Measurements from ENCODE around the gene KCNQ1. TPM values are rescaled to one million over a fixed set of nuclear protein-coding genes. Genes with fewer than 3 reads are reported as not detected.

KCNQ1 gene
- total and polyA plus RNA-seq, 2 of the 13 experiments (the other 11 are each of a cell fraction or from before 2014, with no cell fraction given): 0.02 to 0.08 TPM

DNA sequence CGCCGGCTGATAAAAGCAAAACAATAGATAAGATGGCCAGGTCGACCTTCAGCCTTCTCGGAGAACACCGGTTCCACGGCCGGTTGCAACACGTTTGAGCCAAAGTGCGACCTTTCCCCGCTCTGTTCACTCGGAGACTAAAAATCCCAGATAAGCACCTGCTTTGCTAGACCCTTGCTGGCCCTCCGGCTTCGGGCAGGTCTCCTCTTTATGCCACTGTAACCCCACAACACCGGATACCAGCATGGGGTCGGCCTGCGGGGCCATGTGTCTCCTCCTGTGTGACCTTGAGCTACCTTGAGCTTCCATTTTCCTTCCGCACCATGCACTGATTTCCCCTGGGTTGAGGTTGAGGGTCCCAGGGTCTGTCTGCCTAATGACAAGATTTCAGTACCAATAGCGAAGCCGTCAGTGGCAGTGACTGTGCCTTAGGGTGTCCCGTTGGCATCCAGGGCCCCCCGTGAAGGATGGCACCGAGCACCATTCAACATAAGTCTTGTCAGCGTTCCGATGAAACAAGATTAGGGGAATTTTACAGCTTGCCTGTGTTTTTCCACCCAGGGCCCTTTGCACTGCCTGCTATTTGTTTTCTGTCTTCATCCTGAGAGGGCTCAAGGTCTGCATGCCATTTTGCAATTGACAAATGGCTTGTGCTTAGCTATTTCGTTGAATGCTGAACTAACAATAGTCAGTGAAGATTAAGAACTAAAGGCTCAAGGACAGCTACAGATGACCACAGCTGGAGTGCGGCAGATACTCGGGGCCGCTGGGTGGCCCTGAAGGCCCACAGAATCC is 118.6 kb downstream of the KCNQ1 start (continued):
- TF ChIP-seq EHMT2 (IDR thresholded peaks at IDR 0.05; ENCODE audit: borderline replicate concordance, low read depth, low read length) (no peak), MIER3 (CRISPR knock-in tag; IDR thresholded peaks at IDR 0.05; ENCODE audit: borderline replicate concordance) (peak; percentile 59; the same call in 1 of the 2 replicates), MIER2 (CRISPR knock-in tag; IDR thresholded peaks at IDR 0.05) (peak; percentile 38; the same call in 1 of the 2 replicates), ZNF567 (CRISPR knock-in tag; IDR thresholded peaks at IDR 0.05; ENCODE audit: borderline replicate concordance) (0 out of 2 replicates have a peak, but pooled peaks have one; percentile 39), ZNF543 (CRISPR knock-in tag; IDR thresholded peaks at IDR 0.05) (no peak), MAF1 (CRISPR knock-in tag; IDR thresholded peaks at IDR 0.05; ENCODE audit: borderline replicate concordance) (no peak), KDM5B (CRISPR knock-in tag; IDR thresholded peaks at IDR 0.05; ENCODE audit: borderline replicate concordance) (peak; percentile 74; the same call in 1 of the 2 replicates), ARNT2 (CRISPR knock-in tag; IDR thresholded peaks at IDR 0.05; ENCODE audit: low read depth) (no peak), THAP11 (CRISPR knock-in tag; IDR thresholded peaks at IDR 0.05) (peak; percentile 59; the same call in 1 of the 2 replicates), SMYD3 (CRISPR knock-in tag; IDR thresholded peaks at IDR 0.05) (peak; percentile 27; the same call in 1 of the 2 replicates), ZNF292 (CRISPR knock-in tag; IDR thresholded peaks at IDR 0.05; ENCODE audit: borderline replicate concordance, low read depth) (peak; percentile 57; the same call in 1 of the 2 replicates), NFATC3 (CRISPR knock-in tag; IDR thresholded peaks at IDR 0.05) (no peak), ZNF234 (CRISPR knock-in tag; conservative IDR thresholded peaks at IDR 0.05) (no peak), ZSCAN9 (CRISPR knock-in tag; IDR thresholded peaks at IDR 0.05; ENCODE audit: borderline replicate concordance) (peak; percentile 15), NKX3-1 (CRISPR knock-in tag; IDR thresholded peaks at IDR 0.05) (peak; percentile 83; the same call in 1 of the 2 replicates), KLF9 (CRISPR knock-in tag; IDR thresholded peaks at IDR 0.05; ENCODE audit: low read depth) (0 out of 2 replicates have a peak, but pooled peaks have one; percentile 51), SRY (CRISPR knock-in tag; IDR thresholded peaks at IDR 0.05) (no peak)
- TF ChIP-seq, protein P1, sequence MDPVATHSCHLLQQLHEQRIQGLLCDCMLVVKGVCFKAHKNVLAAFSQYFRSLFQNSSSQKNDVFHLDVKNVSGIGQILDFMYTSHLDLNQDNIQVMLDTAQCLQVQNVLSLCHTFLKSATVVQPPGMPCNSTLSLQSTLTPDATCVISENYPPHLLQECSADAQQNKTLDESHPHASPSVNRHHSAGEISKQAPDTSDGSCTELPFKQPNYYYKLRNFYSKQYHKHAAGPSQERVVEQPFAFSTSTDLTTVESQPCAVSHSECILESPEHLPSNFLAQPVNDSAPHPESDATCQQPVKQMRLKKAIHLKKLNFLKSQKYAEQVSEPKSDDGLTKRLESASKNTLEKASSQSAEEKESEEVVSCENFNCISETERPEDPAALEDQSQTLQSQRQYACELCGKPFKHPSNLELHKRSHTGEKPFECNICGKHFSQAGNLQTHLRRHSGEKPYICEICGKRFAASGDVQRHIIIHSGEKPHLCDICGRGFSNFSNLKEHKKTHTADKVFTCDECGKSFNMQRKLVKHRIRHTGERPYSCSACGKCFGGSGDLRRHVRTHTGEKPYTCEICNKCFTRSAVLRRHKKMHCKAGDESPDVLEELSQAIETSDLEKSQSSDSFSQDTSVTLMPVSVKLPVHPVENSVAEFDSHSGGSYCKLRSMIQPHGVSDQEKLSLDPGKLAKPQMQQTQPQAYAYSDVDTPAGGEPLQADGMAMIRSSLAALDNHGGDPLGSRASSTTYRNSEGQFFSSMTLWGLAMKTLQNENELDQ (CRISPR knock-in tag; IDR thresholded peaks at IDR 0.05; ENCODE audit: borderline replicate concordance): no peak
- TF ChIP-seq, protein P2, sequence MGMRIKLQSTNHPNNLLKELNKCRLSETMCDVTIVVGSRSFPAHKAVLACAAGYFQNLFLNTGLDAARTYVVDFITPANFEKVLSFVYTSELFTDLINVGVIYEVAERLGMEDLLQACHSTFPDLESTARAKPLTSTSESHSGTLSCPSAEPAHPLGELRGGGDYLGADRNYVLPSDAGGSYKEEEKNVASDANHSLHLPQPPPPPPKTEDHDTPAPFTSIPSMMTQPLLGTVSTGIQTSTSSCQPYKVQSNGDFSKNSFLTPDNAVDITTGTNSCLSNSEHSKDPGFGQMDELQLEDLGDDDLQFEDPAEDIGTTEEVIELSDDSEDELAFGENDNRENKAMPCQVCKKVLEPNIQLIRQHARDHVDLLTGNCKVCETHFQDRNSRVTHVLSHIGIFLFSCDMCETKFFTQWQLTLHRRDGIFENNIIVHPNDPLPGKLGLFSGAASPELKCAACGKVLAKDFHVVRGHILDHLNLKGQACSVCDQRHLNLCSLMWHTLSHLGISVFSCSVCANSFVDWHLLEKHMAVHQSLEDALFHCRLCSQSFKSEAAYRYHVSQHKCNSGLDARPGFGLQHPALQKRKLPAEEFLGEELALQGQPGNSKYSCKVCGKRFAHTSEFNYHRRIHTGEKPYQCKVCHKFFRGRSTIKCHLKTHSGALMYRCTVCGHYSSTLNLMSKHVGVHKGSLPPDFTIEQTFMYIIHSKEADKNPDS (CRISPR knock-in tag; IDR thresholded peaks at IDR 0.05): peak; percentile 42; the same call in 1 of the 2 replicates
- TF ChIP-seq, protein P3, sequence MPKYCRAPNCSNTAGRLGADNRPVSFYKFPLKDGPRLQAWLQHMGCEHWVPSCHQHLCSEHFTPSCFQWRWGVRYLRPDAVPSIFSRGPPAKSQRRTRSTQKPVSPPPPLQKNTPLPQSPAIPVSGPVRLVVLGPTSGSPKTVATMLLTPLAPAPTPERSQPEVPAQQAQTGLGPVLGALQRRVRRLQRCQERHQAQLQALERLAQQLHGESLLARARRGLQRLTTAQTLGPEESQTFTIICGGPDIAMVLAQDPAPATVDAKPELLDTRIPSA (CRISPR knock-in tag; IDR thresholded peaks at IDR 0.05; ENCODE audit: borderline replicate concordance): no peak
- TF ChIP-seq, protein P4, sequence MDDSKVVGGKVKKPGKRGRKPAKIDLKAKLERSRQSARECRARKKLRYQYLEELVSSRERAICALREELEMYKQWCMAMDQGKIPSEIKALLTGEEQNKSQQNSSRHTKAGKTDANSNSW (CRISPR knock-in tag; IDR thresholded peaks at IDR 0.05; ENCODE audit: borderline replicate concordance): 0 out of 2 replicates have a peak, but pooled peaks have one; percentile 46

All from HepG2 (cell line).